ENCODE results near the gene RNF141.

The RNF141 gene

DNA sequence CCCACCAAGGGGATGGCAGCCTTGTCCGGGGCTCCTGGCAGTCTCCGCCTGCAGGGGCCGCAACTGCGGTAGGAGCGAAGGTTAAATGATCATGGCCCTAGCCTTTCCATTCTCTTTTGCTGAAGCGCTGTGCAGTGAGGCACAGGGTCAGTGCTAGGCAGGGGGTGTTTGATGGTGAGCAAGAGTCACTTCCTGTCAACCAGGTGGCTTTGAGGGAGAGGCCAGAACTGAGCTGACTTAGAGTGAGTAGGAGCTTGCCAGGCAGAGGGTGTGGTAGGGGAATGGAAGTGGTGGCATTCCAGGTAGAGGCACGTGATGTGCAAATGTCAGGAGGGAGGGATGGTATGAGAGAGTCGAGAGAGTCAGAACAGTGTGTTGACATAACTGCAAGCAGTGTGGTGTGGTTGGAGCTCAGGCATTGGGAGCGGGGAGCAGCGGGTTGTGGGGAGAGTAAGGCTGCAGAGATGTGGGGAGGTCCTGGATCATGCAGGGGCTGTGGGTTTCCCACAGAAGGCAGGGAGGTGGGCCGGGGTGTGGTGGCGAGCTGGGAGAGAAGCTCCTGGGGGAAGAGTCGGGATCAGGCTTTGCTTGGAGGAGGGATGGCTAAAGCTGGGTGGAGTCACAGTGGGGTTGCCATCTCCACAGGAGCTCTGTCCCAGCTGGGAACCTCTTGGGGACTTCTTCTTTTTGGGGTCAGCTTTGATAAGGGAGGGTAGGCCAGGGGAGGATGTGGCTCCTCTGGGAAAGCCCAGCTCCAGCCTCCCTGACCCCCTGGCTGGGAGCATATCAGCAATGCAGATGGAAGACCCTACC, 52.7 kb downstream of the RNF141 start:
- no peak for TF ChIP-seq CSDC2 (CRISPR knock-in tag; IDR thresholded peaks at IDR 0.05)
- no peak for TF ChIP-seq ARNTL (CRISPR knock-in tag; IDR thresholded peaks at IDR 0.05; ENCODE audit: borderline replicate concordance, low read depth)
- no peak for TF ChIP-seq CSRNP3 (CRISPR knock-in tag; IDR thresholded peaks at IDR 0.05)
- TF ChIP-seq ISL1 (CRISPR knock-in tag; IDR thresholded peaks at IDR 0.05): no peak
- TF ChIP-seq, protein P1, sequence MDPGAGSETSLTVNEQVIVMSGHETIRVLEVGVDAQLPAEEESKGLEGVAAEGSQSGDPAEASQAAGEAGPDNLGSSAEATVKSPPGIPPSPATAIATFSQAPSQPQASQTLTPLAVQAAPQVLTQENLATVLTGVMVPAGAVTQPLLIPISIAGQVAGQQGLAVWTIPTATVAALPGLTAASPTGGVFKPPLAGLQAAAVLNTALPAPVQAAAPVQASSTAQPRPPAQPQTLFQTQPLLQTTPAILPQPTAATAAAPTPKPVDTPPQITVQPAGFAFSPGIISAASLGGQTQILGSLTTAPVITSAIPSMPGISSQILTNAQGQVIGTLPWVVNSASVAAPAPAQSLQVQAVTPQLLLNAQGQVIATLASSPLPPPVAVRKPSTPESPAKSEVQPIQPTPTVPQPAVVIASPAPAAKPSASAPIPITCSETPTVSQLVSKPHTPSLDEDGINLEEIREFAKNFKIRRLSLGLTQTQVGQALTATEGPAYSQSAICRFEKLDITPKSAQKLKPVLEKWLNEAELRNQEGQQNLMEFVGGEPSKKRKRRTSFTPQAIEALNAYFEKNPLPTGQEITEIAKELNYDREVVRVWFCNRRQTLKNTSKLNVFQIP (CRISPR knock-in tag; IDR thresholded peaks at IDR 0.05; ENCODE audit: borderline replicate concordance, low read depth): no peak
- no peak for TF ChIP-seq PPARA (CRISPR knock-in tag; IDR thresholded peaks at IDR 0.05; ENCODE audit: borderline replicate concordance)
- TF ChIP-seq, protein P2, sequence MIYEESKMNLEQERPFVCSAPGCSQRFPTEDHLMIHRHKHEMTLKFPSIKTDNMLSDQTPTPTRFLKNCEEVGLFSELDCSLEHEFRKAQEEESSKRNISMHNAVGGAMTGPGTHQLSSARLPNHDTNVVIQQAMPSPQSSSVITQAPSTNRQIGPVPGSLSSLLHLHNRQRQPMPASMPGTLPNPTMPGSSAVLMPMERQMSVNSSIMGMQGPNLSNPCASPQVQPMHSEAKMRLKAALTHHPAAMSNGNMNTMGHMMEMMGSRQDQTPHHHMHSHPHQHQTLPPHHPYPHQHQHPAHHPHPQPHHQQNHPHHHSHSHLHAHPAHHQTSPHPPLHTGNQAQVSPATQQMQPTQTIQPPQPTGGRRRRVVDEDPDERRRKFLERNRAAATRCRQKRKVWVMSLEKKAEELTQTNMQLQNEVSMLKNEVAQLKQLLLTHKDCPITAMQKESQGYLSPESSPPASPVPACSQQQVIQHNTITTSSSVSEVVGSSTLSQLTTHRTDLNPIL (CRISPR knock-in tag; IDR thresholded peaks at IDR 0.05; ENCODE audit: low read depth): no peak
- no peak for TF ChIP-seq ZNF565 (CRISPR knock-in tag; conservative IDR thresholded peaks at IDR 0.05; ENCODE audit: low read depth)
- TF ChIP-seq ZNF8 (CRISPR knock-in tag; IDR thresholded peaks at IDR 0.05): no peak
- TF ChIP-seq TCF4 (CRISPR knock-in tag; IDR thresholded peaks at IDR 0.05; ENCODE audit: borderline replicate concordance): no peak
- TF ChIP-seq TOX (CRISPR knock-in tag; IDR thresholded peaks at IDR 0.05; ENCODE audit: borderline replicate concordance): no peak
- TF ChIP-seq GLIS3 (CRISPR knock-in tag; IDR thresholded peaks at IDR 0.05): no peak
- TF ChIP-seq SNAI2 (CRISPR knock-in tag; IDR thresholded peaks at IDR 0.05): no peak
- no peak for TF ChIP-seq PATZ1 (CRISPR knock-in tag; IDR thresholded peaks at IDR 0.05; ENCODE audit: borderline replicate concordance)
- no peak for TF ChIP-seq BACH2 (CRISPR knock-in tag; IDR thresholded peaks at IDR 0.05; ENCODE audit: borderline replicate concordance)
- ATAC-seq: no peak

DNA sequence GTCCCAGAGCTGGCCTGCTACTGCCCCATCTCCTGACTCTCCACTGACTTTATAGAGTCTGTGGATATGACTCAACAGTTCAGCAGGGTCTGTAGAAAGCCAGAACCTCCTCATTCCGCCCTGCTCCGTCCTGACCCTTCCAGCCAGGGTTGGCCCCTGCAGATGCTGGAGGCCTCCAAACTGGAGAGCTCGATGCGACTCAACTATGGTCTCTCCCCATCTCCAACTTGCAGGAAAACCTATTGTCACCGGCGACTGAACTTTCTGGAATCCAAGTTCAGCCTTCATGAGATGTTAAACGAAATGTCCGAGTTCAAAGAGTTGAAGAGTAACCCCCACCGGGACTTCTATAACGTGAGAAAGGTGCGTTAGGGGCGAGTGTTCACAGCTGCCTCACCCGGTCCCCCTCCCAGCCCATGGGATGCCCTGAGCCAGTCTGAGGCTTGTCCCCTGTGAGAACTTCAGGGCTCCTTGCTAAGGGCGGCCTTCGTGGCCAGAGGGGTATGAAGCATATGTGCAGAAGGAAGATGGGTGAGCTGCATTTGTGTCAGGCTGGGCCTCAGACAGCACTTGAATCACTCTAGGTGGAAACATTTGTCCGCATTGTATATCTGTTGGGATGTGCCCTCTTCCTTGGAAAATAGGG, 53.9 kb downstream of the RNF141 start:
- no peak for ATAC-seq
- TF ChIP-seq ISL1 (CRISPR knock-in tag; IDR thresholded peaks at IDR 0.05) (no peak), PATZ1 (CRISPR knock-in tag; IDR thresholded peaks at IDR 0.05; ENCODE audit: borderline replicate concordance) (no peak), TCF4 (CRISPR knock-in tag; IDR thresholded peaks at IDR 0.05; ENCODE audit: borderline replicate concordance) (no peak), RARB (CRISPR knock-in tag; IDR thresholded peaks at IDR 0.05) (no peak), ZFP3 (CRISPR knock-in tag; IDR thresholded peaks at IDR 0.05) (no peak), GLIS3 (CRISPR knock-in tag; IDR thresholded peaks at IDR 0.05) (no peak), ZNF565 (CRISPR knock-in tag; conservative IDR thresholded peaks at IDR 0.05; ENCODE audit: low read depth) (no peak), PPARA (CRISPR knock-in tag; IDR thresholded peaks at IDR 0.05; ENCODE audit: borderline replicate concordance) (no peak), ZNF8 (CRISPR knock-in tag; IDR thresholded peaks at IDR 0.05) (no peak), ESRRG (CRISPR knock-in tag; IDR thresholded peaks at IDR 0.05) (no peak), BACH2 (CRISPR knock-in tag; IDR thresholded peaks at IDR 0.05; ENCODE audit: borderline replicate concordance) (no peak), SNAI2 (CRISPR knock-in tag; IDR thresholded peaks at IDR 0.05) (no peak), TOX (CRISPR knock-in tag; IDR thresholded peaks at IDR 0.05; ENCODE audit: borderline replicate concordance) (no peak)
- TF ChIP-seq, protein P2 (CRISPR knock-in tag; IDR thresholded peaks at IDR 0.05; ENCODE audit: low read depth): no peak
- TF ChIP-seq, protein P3, sequence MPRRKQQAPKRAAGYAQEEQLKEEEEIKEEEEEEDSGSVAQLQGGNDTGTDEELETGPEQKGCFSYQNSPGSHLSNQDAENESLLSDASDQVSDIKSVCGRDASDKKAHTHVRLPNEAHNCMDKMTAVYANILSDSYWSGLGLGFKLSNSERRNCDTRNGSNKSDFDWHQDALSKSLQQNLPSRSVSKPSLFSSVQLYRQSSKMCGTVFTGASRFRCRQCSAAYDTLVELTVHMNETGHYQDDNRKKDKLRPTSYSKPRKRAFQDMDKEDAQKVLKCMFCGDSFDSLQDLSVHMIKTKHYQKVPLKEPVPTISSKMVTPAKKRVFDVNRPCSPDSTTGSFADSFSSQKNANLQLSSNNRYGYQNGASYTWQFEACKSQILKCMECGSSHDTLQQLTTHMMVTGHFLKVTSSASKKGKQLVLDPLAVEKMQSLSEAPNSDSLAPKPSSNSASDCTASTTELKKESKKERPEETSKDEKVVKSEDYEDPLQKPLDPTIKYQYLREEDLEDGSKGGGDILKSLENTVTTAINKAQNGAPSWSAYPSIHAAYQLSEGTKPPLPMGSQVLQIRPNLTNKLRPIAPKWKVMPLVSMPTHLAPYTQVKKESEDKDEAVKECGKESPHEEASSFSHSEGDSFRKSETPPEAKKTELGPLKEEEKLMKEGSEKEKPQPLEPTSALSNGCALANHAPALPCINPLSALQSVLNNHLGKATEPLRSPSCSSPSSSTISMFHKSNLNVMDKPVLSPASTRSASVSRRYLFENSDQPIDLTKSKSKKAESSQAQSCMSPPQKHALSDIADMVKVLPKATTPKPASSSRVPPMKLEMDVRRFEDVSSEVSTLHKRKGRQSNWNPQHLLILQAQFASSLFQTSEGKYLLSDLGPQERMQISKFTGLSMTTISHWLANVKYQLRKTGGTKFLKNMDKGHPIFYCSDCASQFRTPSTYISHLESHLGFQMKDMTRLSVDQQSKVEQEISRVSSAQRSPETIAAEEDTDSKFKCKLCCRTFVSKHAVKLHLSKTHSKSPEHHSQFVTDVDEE (CRISPR knock-in tag; IDR thresholded peaks at IDR 0.05): no peak
- TF ChIP-seq, protein P1 (CRISPR knock-in tag; IDR thresholded peaks at IDR 0.05; ENCODE audit: borderline replicate concordance, low read depth): no peak
